ENCODE results near the gene C7orf33. TPM values are rescaled to one million over a fixed set of nuclear protein-coding genes. Genes with fewer than 3 reads are reported as not detected.

Gene C7orf33
- total and polyA plus RNA-seq, 2 of the 8 experiments (the other 6 are each of a cell fraction or from before 2014, with no cell fraction given) = not detected

GRCh38 chr7:148581624-148582023 lies 8.9 kb upstream of the C7orf33 start:
- no peak overlapping the region for H4K5ac ChIP-seq (ENCODE audit: insufficient read length, low read depth, low read length)
- 94% methylated on average over 3 of the region's 3 CpGs; no CpG with 5 or more reads in 1 of the 2 experiments for WGBS, 2 experiments (ENCODE audit: extremely low coverage in 1 of 2, insufficient coverage in 1 of 2, insufficient read length in 1 of 2, insufficient replicate concordance in 2 of 2, low coverage in 1 of 2, low lambda C conversion rate in 2 of 2, missing lambda C conversion rate in 1 of 2)
- no peak overlapping the region for H3K27ac ChIP-seq (ENCODE audit: low read depth, low read length)
- H2BK15ac ChIP-seq (ENCODE audit: low read length) = no peak overlapping the region
- ChIA-PET POLR2A (ENCODE audit: partially characterized antibody) (no interaction called here), CTCF (ENCODE audit: partially characterized antibody) (interaction anchor here (1.3 to 2.0 kb wide), 3 partner anchors 28 to 40 kb away, joined by 3 to 6 read pairs (median 4); no protein-coding TSS in a partner anchor)
- H3K9ac ChIP-seq (replicated peaks in 1 of 4; ENCODE audit: extremely low read depth in 1 of 4, low read depth in 3 of 4, low read length in 3 of 4) = no peak overlapping the region
- H3K36me3 ChIP-seq (ENCODE audit: control insufficient read depth in 2 of 4, insufficient read depth in 4 of 4, low read length in 3 of 4) = no peaks in the 10 kb centered on the region
- no peak overlapping the region for H2BK20ac ChIP-seq (ENCODE audit: low read length)
- H2BK5ac ChIP-seq (ENCODE audit: low read depth, low read length) = no peak overlapping the region
- no peak overlapping the region for H2AFZ ChIP-seq (ENCODE audit: low read length)
- no peak overlapping the region for H3K4me3 ChIP-seq (ENCODE audit: extremely low read depth in 1 of 4, insufficient read depth in 2 of 4, low read depth in 3 of 4, low read length in 4 of 4)
- H3K4ac ChIP-seq (replicated peaks; ENCODE audit: insufficient read length, low read depth, low read length) = no peak overlapping the region
- H3K4me1 ChIP-seq (replicated peaks in 1 of 4; ENCODE audit: control insufficient read depth in 3 of 4, insufficient read depth in 4 of 4, low read length in 3 of 4) = no peaks in the 10 kb centered on the region
- no peak overlapping the region for H3K18ac ChIP-seq (ENCODE audit: extremely low read depth, low read length)
- H2AK5ac ChIP-seq (ENCODE audit: low read depth, low read length) = no peak overlapping the region
- H4K8ac ChIP-seq (ENCODE audit: extremely low read depth, insufficient read depth, low read length) = no peak overlapping the region
- no peaks in the 10 kb centered on the region for H3K79me1 ChIP-seq (ENCODE audit: low read depth, low read length)
- H2BK12ac ChIP-seq (ENCODE audit: low read depth, low read length) = no peak overlapping the region
- no peak for TF ChIP-seq SAP30 (IDR thresholded peaks at IDR 0.05; ENCODE audit: insufficient read depth, insufficient replicate concordance, low read length)
- no peak for TF ChIP-seq NRF1 (IDR thresholded peaks at IDR 0.05; ENCODE audit: low read depth, low read length)
- TF ChIP-seq RAD21 (IDR thresholded peaks at IDR 0.05 in 1 of 2, conservative IDR thresholded peaks at IDR 0.05 in 1 of 2; ENCODE audit: low read depth in 2 of 2, low read length in 2 of 2) = 0 out of 4 replicates have a peak, but pooled peaks of 1 of the 2 experiments have one; percentile 4
- no peak for TF ChIP-seq SUZ12 (IDR thresholded peaks at IDR 0.05; ENCODE audit: low read length)
- H3K79me2 ChIP-seq (ENCODE audit: control insufficient read depth in 1 of 2, insufficient read depth in 2 of 2, low read length in 2 of 2) = no peaks in the 10 kb centered on the region
- no peaks in the 10 kb centered on the region for H3K23me2 ChIP-seq (ENCODE audit: low read depth, low read length)
- FAIRE-seq (no peak), DNase-seq (ENCODE audit: low read depth in 1 of 2, low spot score in 2 of 2) (no peak)
- H3K4me2 ChIP-seq (ENCODE audit: insufficient read depth in 1 of 2, low read depth in 2 of 2, low read length in 2 of 2) = no peak overlapping the region
- H4K20me1 ChIP-seq (replicated peaks in 1 of 2; ENCODE audit: control insufficient read depth in 1 of 2, insufficient read depth in 2 of 2, low read length in 2 of 2) = no peaks in the 10 kb centered on the region
- no peak overlapping the region for H4K91ac ChIP-seq (replicated peaks; ENCODE audit: insufficient read length, low read length)
- no peak overlapping the region for H3K56ac ChIP-seq (replicated peaks; ENCODE audit: insufficient read length, low read depth, low read length)
- no peaks in the 10 kb centered on the region for H3K27me3 ChIP-seq (replicated peaks in 1 of 4; ENCODE audit: control insufficient read depth in 3 of 4, extremely low read depth in 1 of 4, insufficient read depth in 3 of 4, low read length in 3 of 4)
- no peaks in the 10 kb centered on the region for H3K9me3 ChIP-seq (ENCODE audit: insufficient read depth in 2 of 2, low read depth in 1 of 2, low read length in 1 of 2)
- H3K14ac ChIP-seq (ENCODE audit: insufficient read length) = no peak overlapping the region
- no peak overlapping the region for H3K23ac ChIP-seq (ENCODE audit: insufficient read length)
- H2BK120ac ChIP-seq (replicated peaks; ENCODE audit: low read depth, low read length) = no peak overlapping the region

Data from H1 (cell line).